ENCODE data around the gene RCOR3.
"Not testable (repeated sequence)": the region's sequence is repeated elsewhere in the genome, so short reads cannot be mapped to it uniquely, and the experiment has no call there.

Gene RCOR3

DNA sequence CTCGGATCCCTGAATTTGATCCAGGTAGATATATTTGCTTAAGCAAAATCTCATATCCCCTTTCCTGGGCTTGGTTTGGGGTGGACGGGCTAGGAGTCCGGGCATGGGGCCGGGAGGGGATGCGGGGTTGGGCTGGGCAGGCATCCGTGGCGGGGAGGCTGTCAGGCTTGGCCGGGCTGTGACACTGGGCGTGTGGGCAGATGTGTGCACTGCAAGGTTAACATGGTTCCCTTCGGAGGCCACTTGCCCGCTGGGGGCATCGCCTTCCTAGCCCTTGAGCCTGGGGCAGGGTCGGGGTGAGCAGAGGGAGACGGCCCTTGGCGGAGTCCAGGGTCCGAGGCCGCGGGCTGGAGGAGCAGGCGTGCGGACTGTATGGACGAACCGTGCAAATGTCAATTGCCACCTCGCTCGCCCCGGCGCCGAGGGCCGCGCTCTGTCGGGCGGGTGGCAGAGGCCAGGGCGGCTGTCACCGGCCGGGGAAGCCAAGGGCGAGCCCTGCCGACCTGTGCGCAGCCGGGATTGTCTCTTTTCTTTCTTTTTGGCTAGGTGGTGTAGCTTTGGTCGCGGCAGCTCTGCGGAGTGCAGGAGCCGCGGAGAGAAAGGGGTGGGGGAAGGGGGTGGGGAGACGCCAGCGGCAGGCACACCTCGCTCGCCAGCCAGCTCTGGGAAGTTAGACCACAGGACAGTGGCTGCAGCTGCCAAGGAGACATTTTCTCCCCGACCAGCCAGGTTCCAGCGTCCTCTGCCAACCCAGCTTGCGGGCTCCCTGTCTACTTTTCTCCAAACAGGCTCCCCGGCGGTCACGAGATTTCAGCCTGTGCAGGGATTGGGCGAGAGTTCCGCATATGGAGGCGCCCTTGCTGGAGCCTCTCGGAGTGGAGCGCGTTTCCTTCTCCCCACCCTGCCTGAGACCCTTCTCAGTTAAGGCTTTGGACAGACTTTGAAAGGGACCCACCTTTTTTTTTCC, 1.3 kb downstream of the RCOR3 start:
- no peak for DNase-seq (ENCODE audit: low read depth, low spot score)

DNA sequence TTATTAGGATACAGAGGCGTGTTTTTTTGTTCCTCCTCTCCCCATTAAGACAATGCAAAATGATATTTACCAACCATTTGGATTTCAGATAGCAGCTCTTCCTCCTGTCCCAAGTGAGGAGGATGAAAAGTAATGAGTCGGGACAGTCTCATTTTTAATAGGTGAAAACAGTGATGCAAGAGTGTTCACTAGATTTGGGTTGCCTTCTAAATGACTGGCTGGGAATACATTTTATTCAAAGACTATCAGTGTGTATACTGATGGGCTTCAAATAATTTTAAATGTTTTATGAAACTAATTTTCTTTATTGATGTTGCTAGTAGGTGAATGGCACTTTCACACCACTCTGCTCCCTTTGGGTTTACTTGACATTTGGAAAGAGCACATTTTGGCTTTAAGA, 2.1 kb downstream of the RCOR3 start:
- no peak for DNase-seq (ENCODE audit: low read depth, low spot score)

DNA sequence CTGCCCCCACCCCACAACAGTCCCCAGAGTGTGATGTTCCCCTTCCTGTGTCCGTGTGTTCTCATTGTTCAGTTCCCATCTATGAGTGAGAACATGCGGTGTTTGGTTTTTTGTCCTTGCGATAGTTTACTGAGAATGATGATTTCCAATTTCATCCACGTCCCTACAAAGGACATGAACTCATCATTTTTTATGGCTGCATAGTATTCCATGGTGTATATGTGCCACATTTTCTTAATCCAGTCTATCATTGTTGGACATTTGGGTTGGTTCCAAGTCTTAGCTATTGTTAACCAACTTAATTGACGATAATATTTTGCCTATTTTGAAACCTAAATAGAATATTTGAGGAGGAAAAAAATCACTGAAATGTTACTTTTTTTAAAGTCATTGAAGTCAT, 3.9 kb downstream of the RCOR3 start:
- DNase-seq (ENCODE audit: low read depth, low spot score): not testable (repeated sequence)

DNA sequence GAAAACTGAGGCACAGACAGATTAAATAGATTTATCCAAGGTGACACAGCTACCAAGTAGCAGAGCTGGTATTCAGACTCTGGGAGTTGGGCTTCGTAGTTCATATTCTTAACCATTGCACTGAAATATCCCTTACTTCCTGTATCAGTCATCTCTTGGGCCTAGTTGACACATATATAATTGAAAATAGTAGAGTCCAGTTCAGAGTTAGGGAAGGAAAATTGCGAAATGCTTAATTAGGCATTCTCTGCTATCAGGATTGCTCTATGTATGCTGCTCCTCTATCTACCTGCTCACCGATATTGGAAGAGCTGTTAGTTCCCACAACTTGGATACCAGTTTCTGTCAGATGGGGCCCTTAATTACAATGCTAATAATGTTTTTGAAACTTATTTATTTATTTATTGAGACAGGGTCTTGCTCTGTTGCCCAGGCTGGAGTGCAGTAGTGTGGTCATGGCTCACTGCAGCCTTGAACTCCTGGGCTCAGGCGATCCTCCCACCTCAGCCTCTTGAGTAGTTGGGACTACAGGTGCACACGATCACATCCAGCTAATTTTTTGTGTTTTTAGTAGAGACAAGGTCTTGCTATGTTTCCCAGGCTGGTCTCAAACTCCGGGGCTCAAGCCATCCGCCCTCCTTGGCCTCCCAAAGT, 8.2 kb downstream of the RCOR3 start:
- DNase-seq (ENCODE audit: low read depth, low spot score): no peak

DNA sequence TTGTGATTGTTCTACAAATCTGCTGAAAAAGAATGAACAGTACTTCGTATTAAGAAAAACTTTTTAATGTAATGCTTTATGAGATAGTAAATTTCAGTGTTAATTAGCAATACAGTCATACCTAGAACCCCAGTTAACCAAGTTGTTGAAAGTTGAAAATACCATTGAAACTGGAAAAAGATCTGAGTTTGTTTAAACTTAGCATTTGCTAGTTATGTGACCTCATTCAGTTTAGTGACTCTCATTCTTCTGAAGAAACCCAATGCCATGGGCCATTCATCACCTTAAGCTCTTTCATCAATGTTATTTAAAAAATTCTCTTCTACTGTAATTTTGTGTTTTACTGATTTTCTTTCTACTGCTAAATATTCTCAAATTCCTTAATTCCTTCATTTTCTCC, 20.2 kb downstream of the RCOR3 start:
- no peak for DNase-seq (ENCODE audit: low read depth, low spot score)

DNA sequence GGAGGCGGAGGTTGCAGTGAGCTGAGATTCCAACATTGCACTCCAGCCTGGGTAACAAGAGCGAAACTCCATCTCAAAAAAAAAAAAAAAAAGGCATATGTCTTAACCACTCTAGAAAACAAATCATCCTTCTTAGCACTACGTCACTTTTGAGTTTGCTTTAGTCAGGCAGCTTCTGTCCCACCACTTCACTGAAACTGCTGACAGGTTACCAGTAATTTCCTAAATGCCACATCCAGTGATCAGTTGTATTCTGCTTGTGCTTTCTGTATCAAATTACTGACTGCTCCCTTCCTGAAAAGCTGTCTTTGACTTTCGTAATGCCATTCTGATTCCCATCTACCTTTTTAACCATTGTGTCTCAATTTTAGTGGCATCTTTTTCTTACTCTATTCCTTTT, 21.7 kb downstream of the RCOR3 start:
- no peak for DNase-seq (ENCODE audit: low read depth, low spot score)

DNA sequence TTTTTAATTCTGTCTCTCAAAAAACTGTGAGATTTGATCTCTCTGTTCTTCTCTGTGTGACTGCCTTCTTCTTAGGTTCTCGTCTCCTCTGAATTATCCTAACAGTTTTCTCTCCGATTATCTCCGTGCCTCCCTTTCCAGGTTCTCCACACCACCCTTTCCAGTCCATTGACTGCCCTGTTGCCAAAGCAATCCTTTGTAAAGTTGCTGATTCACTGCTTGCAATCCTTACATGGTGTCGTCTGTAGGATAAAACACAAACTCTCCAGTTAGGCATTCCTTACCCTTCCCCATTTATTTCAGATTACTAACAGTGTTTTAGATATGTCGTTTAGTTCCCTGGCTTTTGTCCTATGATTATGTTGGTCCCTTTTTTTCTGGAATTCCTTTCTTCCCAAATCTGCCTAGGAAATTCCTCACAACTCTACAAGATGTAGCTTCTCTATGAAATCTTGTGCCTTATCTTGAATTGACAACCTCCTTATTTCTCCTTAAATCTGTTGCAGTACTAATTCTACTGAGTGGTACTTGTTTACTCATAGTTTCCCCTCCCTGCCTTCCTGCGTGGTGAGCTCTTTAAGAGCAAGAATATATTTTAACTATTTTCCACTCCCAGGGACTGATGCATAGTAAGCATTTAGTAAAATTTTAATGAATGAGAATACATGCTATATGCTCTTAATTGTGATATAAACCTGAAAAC, 22.3 kb downstream of the RCOR3 start:
- DNase-seq (ENCODE audit: low read depth, low spot score): no peak

DNA sequence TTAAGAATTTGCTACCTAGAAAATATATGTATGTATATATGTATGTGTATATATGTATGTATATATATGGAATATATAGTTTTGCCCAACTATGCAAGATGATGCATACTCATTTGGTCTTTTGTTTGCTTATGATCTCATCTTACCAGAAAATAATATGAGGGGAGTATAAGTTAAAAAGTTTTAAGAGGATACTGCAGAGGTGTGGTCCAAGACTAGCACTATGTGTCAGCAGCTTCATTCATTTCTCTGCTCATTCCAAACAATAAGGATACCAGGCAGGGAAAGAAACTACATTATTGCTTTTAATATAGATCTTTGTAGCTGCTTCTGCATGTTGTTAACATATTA, 22.8 kb downstream of the RCOR3 start:
- no peak for DNase-seq (ENCODE audit: low read depth, low spot score)

DNA sequence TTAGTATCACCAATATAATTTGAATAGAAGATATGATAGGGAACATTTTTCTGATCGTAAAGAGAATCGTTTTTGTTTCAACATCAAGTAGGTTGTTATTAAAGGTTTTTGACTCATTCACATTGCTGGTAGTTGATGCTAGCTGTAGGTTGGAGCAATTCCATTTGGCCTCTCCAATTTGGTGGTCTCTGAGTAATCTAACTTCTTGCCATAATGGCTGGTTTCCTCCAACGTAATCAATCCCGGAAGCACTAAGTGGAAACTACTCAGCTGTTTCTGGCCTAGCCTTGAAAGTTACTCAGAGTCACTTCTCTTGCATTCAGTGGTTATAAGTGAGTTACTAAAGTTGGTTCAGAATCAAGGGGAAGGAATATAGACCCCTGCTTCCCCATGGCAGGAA, 26.0 kb downstream of the RCOR3 start:
- no peak for DNase-seq (ENCODE audit: low read depth, low spot score)

DNA sequence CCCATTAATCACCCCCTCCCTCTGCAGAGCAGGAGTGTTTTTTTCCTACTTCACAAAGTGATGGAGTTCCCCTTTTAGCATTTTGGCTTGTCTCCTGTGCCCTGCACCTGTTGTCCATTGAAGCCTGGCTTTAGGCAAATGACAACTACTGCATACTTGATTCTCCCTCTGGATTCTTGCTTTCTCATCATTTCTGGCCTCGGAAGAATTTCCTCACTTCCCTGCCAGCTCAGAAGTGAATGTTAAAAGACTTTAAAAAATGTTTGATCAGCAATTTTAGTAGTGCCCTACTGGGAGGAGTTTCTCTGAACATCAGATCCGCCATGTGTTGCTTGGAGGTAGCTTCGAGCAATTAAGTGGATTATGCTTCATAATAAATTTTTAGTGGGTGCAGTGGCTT, 28.1 kb downstream of the RCOR3 start:
- no peak for DNase-seq (ENCODE audit: low read depth, low spot score)

DNA sequence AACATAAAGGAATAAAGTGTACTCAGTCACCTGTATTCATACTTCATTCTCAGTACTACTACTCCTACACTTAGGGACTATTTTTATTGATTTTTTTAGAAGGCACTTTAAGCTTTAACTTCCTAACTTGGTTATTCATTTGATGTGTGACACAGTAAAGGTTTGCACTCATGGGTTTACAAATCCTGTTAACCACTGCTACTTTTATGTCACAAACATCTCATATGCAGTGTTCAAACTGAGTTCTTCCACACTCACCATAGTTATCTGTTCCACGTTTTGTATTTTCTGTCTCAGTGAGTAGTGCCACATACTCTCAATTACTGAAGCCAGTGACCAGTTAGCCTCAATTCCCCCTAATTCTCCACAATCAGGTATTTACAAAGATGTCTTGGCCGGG, 33.2 kb downstream of the RCOR3 start:
- DNase-seq (ENCODE audit: low read depth, low spot score): no peak

DNA sequence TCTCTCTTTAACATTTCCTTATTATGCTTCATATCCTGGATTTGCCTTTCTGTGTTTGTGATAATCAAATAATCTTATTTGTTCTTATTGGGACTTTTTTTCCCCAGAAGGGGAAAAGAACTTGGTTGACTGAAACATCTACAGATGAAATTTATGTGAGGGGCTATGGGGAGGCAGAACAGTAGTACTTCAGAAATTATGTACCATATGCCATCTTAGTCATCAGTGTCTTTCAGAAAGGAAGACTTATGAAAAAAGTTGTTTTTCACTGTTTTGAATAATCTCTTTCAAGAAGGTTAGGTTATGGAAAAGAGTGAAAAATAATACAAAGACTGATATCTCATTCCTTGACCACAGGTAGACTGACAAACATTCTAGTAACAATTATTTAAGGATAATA, 37.2 kb downstream of the RCOR3 start:
- DNase-seq (ENCODE audit: low read depth, low spot score): no peak

DNA sequence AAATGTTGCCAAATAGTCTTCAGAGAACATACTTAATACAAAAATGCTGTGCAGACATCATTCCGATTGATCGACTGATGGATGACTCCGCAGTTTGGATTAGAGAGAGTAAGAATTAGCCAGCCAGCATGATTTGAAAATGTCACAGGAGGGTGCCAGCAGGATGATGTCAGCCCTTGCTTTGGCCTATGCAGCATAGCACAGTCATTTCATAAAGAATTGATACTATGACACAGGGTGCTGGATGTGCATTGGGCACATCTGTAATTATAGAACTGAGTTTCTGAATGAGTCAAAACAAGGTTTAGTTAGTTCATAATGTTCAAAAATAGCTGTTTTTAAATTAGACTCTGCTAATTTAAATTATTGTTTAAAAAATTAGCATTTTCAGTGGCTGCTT, 45.9 kb downstream of the RCOR3 start:
- DNase-seq (ENCODE audit: low read depth, low spot score): no peak

DNA sequence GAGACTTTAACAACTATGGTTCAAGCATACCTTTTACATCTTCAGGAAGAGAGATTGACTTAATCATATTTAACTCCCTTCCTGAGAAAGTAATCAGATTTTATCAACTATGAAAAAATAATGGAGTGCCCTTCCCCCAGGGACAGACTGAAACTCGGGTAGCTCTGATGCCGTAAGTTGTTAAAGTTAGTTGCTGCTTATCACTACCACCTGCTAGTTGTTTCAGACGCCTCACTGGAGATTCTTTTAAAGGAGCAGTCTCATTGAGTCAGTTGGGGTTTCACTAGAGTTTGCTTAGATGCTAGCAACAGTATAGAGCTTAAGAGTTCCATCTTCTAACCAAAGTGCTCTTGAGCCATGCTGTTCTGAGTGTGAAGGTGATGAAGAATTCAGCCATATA, 50.5 kb downstream of the RCOR3 start:
- DNase-seq (ENCODE audit: low read depth, low spot score): no peak

DNA sequence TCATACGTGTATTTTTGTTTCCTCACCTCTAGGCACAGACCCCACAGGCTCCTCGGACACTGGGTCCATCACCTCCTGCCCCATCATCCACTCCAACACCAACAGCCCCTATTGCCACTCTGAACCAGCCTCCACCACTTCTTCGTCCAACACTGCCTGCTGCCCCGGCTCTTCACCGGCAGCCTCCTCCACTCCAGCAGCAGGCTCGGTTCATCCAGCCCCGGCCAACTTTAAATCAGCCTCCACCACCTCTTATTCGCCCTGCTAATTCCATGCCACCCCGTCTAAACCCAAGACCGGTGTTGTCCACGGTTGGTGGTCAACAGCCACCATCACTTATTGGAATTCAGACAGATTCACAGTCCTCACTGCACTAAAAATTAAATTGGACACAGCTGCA, 54.2 kb downstream of the RCOR3 start:
- no peak for DNase-seq (ENCODE audit: low read depth, low spot score)

DNA sequence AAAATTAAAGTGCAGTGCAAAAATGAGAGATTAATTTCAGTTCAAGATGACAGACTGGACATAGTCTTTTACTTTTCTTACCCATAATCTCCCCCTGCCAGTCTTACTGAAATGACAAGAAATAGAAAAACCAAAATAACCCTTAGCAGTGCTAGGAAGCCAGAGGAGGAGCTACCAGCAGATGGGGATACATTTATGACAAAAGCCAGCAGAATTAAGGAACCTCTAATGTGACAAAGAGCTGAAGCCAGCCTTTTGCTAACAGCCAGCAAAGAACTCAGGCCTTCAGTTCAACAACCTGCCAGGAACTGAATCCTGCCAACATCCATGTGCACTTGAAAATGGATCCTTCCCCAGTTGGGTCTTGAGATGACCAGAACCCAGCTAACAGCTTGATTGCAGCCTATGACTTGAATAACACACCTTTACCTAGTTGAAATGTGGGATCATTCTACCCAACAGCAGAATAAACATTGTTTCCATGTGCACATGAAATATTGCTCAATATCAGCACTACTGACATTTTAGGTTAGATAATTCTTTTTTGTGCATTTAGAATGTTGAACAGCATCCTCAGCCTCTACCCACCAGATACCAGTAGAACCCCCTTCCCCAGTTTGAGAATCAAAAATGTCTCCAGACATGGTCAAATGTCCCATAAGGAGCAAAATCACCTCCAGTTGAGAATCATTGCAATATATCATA, 59.6 kb downstream of the RCOR3 start:
- no peak for DNase-seq (ENCODE audit: low read depth, low spot score)

DNA sequence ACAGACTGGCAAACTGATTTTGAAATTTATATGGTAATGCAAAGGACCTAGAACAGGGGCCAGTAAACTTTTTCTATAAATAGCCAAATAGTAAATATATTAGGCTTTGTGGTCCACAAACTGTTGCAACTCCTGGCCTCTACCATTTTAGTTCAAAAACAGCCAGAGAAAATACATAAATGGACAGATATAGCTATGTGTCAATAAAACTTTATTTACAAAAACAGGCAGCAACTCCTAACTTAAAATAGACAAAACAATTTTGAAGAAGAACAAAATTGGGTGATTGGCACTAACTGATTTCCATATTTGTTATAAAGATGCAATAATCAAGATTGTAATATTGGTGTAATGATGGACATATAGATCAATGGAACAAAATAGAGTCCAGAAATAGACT, 60.7 kb downstream of the RCOR3 start:
- DNase-seq (ENCODE audit: low read depth, low spot score): no peak

DNA sequence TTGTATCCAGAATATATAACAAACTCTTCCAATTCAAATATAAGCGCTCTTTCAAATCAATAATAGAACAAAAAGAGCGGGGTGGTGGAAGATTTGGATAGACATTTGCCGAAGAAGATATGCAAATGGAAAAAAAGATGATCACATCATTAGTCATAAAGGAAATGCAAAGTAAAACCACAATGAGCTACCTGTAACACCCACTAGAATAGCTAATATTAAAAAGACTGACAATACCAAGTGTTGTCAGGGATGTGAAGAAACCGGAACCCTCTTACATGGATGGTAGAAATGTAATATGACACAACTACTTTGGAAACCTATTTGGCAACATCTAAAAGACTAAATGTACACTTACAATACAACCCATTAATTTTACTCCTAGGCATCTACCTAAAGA, 61.8 kb downstream of the RCOR3 start:
- DNase-seq (ENCODE audit: low read depth, low spot score): no peak

DNA sequence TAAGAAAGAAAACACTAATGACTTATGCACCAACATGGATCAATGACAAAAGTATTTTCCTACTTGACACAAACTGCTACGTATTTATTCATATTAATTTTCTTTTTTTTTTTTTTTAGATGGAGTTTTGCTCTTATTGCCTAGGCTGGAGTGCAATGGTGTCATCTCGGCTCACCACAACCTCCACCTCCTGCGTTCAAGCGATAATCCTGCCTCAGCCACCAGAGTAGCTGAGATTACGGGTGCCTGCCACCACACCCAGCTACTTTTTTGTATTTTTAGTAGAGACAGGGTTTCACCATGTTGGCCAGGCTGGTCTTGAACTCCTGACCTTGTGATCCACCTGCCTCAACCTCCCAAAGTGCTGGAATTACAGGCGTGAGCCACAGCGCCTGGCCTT, 62.5 kb downstream of the RCOR3 start:
- DNase-seq (ENCODE audit: low read depth, low spot score): not testable (repeated sequence)

DNA sequence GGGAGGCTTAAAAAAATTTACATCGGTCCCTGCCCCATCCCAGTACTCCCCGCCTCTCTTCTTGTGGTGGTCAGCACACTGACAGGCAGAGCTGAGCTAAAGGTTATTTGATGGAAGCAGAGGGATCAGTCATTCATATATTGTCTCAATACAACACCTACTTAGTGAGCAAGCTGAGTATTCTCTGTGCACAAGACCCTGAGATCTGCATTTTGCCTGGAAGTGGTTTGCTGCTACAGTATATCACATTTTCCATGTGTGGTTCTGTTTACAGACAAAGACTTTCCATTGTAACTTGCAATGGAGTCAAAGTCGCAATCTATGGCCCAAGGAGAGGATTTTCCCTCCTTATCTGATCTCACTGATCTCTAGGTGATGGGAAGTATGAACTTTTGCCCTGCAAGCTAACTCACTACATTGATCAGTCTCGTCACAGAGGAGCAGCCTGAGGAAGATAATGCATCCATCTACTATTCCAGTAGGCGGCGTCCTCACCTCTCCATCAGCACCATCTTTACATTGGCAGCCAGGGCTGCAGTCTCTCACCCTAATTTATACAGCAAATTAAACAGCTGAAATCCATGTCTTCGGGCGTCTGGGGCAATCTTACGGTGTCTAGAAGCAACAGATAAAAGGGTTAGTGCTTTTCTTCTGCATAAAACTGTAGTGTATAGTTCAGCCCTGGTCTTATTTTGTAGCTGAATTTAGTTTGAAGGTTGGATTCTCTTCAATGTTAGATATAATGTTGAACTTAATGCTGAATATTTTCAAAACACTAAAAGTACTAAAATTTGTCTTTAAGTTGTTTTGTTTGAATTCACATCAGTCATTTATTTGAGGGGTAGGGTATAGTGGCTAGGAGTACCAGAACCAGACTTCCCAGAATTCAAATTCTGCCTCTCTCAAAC, 64.2 kb downstream of the RCOR3 start:
- no peak for DNase-seq (ENCODE audit: low read depth, low spot score)
